ENCODE measurements around the gene PLSCR3.

- peak in 1 of 3 experiments; percentile 24 for TF ChIP-seq CTCF (IDR thresholded peaks at IDR 0.05)
- TF ChIP-seq POLR2A (IDR thresholded peaks at IDR 0.05) = peak; percentile 99
Observed at GRCh38 chr17:7403977-7404736, 9.8 kb upstream of the PLSCR3 start, which contains the start of gene TMEM256.
